PC-9 (cell line): ENCODE data around the gene CFAP92. TPM values are rescaled to one million over a fixed set of nuclear protein-coding genes. Genes with fewer than 3 reads are reported as not detected.
A peak's percentile ranks its signal among the peaks of the same experiment; 100 is the strongest.
"Not testable (repeated sequence)": the region's sequence is repeated elsewhere in the genome, so short reads cannot be mapped to it uniquely, and the experiment has no call there.

Experiments used
- BruUV-seq: library from RNA; stranded (reverse); fragments of 400-500 nt; replicated peaks from 2 replicates; lab custom pipeline; 2021; lab: Mats Ljungman, UMichigan
- CTCF ChIA-PET: fragments of 300-600 bp; sonication (Branson Sonifier 250); formaldehyde crosslinking; loops from one replicate; lab custom pipeline; 2022; ENCODE audit warnings: antibody characterized with exemption; lab: Charles Lee
- POLR2A ChIA-PET: fragments of 300-600 bp; sonication (Branson Sonifier 250); formaldehyde crosslinking; loops from one replicate; lab custom pipeline; 2022; ENCODE audit warnings: antibody characterized with exemption; ENCODE audit not compliant: unreplicated experiment; lab: Charles Lee
- DNase-seq, 2 experiments: peaks; one replicate each; pipeline versions ENCODE4 v3.0.0 to v3.0.0-alpha.2; 2015 to 2022; ENCODE audit warnings: mixed read lengths in 1 of 2
- H2AFZ ChIP-seq: fragments of 200-600 bp; sonication (generic); 2 replicates; pipeline ENCODE4 v1.8.1; 2017; ENCODE audit warnings: antibody characterized with exemption
- H3F3A ChIP-seq: fragments of 200-600 bp; sonication (generic); 2 replicates; pipeline ENCODE4 v1.8.1; 2017; ENCODE audit warnings: antibody characterized with exemption, mild to moderate bottlenecking, low read depth; ENCODE audit not compliant: insufficient read depth
- H3K27ac ChIP-seq: fragments of 200-600 bp; sonication (generic); 2 replicates; pipeline ENCODE4 v1.6.1; 2016; ENCODE audit warnings: mixed run types
- H3K27me3 ChIP-seq: fragments of 200-600 bp; sonication (generic); 2 replicates; pipeline ENCODE4 v1.6.1; 2016; ENCODE audit warnings: low read depth, mixed run types; ENCODE audit not compliant: insufficient read depth
- H3K36me3 ChIP-seq: fragments of 200-600 bp; sonication (generic); 2 replicates; pipeline ENCODE4 v1.6.1; 2016; ENCODE audit warnings: low read depth, mixed run types
- H3K4me1 ChIP-seq: fragments of 200-600 bp; sonication (generic); replicated peaks from 2 replicates; pipeline ENCODE4 v1.6.1; 2016; ENCODE audit warnings: mixed run types; ENCODE audit not compliant: insufficient read depth
- H3K4me2 ChIP-seq: fragments of 200-600 bp; sonication (generic); 2 replicates; pipeline ENCODE4 v1.6.1; 2017; ENCODE audit warnings: mixed run types
- H3K4me3 ChIP-seq: fragments of 200-600 bp; sonication (generic); 2 replicates; pipeline ENCODE4 v1.6.1; 2016; ENCODE audit warnings: mixed run types
- H3K79me2 ChIP-seq: fragments of 200-600 bp; sonication (generic); 2 replicates; pipeline ENCODE4 v1.6.1; 2017; ENCODE audit warnings: low read depth, mixed run types
- H3K9me2 ChIP-seq: fragments of 200-600 bp; sonication (generic); 2 replicates; pipeline ENCODE4 v1.8.1; 2017; ENCODE audit warnings: mild to moderate bottlenecking; ENCODE audit not compliant: insufficient read depth
- H3K9me3 ChIP-seq: fragments of 200-600 bp; sonication (generic); 2 replicates; pipeline ENCODE4 v1.8.1; 2016; ENCODE audit warnings: low read depth; ENCODE audit not compliant: insufficient read depth
- H4K20me1 ChIP-seq: fragments of 200-600 bp; sonication (generic); 2 replicates; pipeline ENCODE4 v1.8.1; 2017; ENCODE audit not compliant: insufficient read depth
- CTCF ChIP-seq: fragments of 200-600 bp; sonication (generic); conservative IDR thresholded peaks from 2 replicates; pipeline ENCODE4 v1.6.1; 2017; ENCODE audit warnings: mixed run types, antibody characterized with exemption, mild to moderate bottlenecking, moderate library complexity
- EZH2 ChIP-seq: fragments of 200-600 bp; sonication (generic); IDR thresholded peaks from 2 replicates; pipeline ENCODE4 v1.8.0; 2017; ENCODE audit warnings: antibody characterized with exemption, low read depth
- intact Hi-C: fragments of 100-400 bp; cut with micrococcal nuclease; formaldehyde crosslinking; loops from one replicate; pipeline ENCODE4 v1.10.0; 2022; ENCODE audit not compliant: unreplicated experiment
- total RNA-seq: library from RNA; stranded (reverse); gene quantifications from 2 replicates; pipeline ENCODE4 v1.2.3, GENCODE V29; 2021

The CFAP92 gene
- total RNA-seq, 1 experiment from 2014 or later = 4.3 TPM

GRCh38 chr3:128867200-128868125, 126.4 kb downstream of the CFAP92 start:
- no peaks in the 10 kb centered on the region for H3K36me3 ChIP-seq
- BruUV-seq = no TSS peak
- H4K20me1 ChIP-seq = no peaks in the 10 kb centered on the region

DNA sequence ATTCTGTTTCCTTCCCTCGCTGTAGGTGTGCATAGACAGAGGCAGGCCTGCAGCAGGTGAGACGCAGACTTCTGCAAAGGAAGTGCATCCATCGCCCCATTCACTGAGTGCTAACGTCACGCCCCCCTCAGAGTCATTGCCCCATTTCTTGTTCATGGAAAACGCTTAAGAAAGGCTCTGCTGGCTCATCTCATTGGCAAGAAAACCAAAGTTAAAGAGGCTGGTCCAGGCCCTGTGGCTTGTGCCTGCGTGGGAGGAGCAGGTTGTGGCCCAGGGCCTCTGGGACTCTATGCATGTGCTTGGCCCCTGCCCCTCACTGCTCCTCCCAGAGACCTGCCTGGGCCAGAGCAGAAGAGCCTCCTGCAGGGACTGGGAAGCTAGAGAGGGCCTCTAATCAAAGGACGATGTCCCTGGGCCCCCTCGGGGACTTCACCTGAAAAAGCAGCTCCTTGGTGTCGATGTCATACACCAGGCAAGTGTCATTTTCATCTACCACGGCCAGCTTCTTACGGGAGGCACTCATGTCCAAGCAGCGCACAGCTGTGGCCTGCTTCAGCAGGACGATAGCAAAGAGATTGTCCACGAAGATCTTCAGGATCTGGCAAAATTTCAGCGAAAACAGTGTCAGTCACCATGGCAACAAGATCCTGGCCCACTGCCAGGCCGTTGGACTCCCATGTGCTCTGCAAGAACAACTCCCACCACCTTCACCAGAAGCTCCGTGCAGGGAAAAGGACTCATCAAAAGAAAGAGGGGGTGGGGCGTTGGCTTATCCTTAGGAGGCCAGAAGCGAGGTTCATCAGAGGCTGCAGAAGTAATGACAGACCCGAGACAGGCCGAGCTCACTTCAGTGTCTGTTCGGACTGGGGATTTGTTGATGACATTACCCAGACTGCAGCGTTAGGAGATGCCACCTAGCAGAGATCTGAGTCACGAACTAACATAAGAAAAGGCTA, 128.7 kb downstream of the CFAP92 start:
- CTCF ChIA-PET, BruUV-seq, H3K9me3 ChIP-seq, DNase-seq, H3K4me1 ChIP-seq, H3K36me3 ChIP-seq, H3K79me2 ChIP-seq, H3K27me3 ChIP-seq, H4K20me1 ChIP-seq, H3F3A ChIP-seq, H2AFZ ChIP-seq, H3K4me3 ChIP-seq, intact Hi-C loops, H3K9me2 ChIP-seq, H3K27ac ChIP-seq, POLR2A ChIA-PET, H3K4me2 ChIP-seq: not testable (repeated sequence)

More at GRCh38 chr3:128867200-128868125, 126.4 kb downstream of the CFAP92 start:
- TF ChIP-seq CTCF (no peak), EZH2 (no peak)
- no peaks in the 10 kb centered on the region for H3K79me2 ChIP-seq
- H3K9me3 ChIP-seq = no peaks in the 10 kb centered on the region
- intact Hi-C loops = no loop called here
- H2AFZ ChIP-seq = no peak overlapping the region
- CTCF ChIA-PET = interaction anchor here (0.6 to 0.7 kb wide), 2 partner anchors 186 to 1219 kb away, joined by 3 read pairs; no protein-coding TSS in a partner anchor
- no peak overlapping the region for H3K4me2 ChIP-seq
- H3K27me3 ChIP-seq = no peaks in the 10 kb centered on the region
- POLR2A ChIA-PET = interaction anchor here (0.6 kb wide), 2 partner anchors 9 to 100 kb away, joined by 3 to 4 read pairs; no protein-coding TSS in a partner anchor
- no peaks in the 10 kb centered on the region for H3K9me2 ChIP-seq
- H3F3A ChIP-seq = no peaks in the 10 kb centered on the region
- DNase-seq = peak in 1 of 2 experiments; percentile 41
- no peak overlapping the region for H3K27ac ChIP-seq
- H3K4me1 ChIP-seq = no peaks in the 10 kb centered on the region
- no peak overlapping the region for H3K4me3 ChIP-seq

- no peaks in the 10 kb centered on the region for H3K4me1 ChIP-seq
- H3K4me2 ChIP-seq = no peak overlapping the region
- no TSS peak for BruUV-seq
- TF ChIP-seq EZH2 = no peak
- TF ChIP-seq CTCF = no peak
- H2AFZ ChIP-seq = no peak overlapping the region
- no peak for DNase-seq
- H3F3A ChIP-seq = no peaks in the 10 kb centered on the region; the same call in 1 of the 2 replicates
- ChIA-PET POLR2A (no interaction called here), CTCF (no interaction called here)
- no peak overlapping the region for H3K27ac ChIP-seq
- H3K27me3 ChIP-seq = no peaks in the 10 kb centered on the region
- intact Hi-C loops = no loop called here
- peaks cover 16% of the 10 kb centered on the region for H3K9me3 ChIP-seq
- H4K20me1 ChIP-seq = no peaks in the 10 kb centered on the region
- no peaks in the 10 kb centered on the region for H3K36me3 ChIP-seq
- H3K4me3 ChIP-seq = no peak overlapping the region
- no peaks in the 10 kb centered on the region for H3K9me2 ChIP-seq
- no peaks in the 10 kb centered on the region for H3K79me2 ChIP-seq
Measured at GRCh38 chr3:128864351-128864811, 129.5 kb downstream of the CFAP92 start.
